A549 (cell line): Measurements from ENCODE around the gene MAN1C1. TPM values are rescaled to one million over a fixed set of nuclear protein-coding genes. Genes with fewer than 3 reads are reported as not detected.

Experiments
- ATAC-seq, 2 experiments: fragments of 200-7000 bp in 1 of 2; fragments of >200 bp in 1 of 2; cut with Nextera tagmentation in 1 of 2; cut with Tn5 transposase in 1 of 2; 3 replicates each; pipeline versions ENCODE4 v1.8.0 to v1.9.1; 2018 to 2020; ENCODE audit warnings: mild to moderate bottlenecking in 1 of 2, moderate library complexity in 1 of 2
- CTCF ChIA-PET: fragments of 300-600 bp; sonication (Branson Sonifier 250); formaldehyde crosslinking; extraction: SDS; loops from one replicate; lab custom pipeline; 2021; ENCODE audit warnings: antibody characterized with exemption, inconsistent platforms; lab: Yijun Ruan, JAX
- POLR2A ChIA-PET: fragments of 350-600 bp; formaldehyde crosslinking; extraction: SDS; loops from one replicate; lab custom pipeline; 2021; ENCODE audit warnings: antibody characterized with exemption, inconsistent platforms; lab: Yijun Ruan, JAX
- DNase-seq, 2 experiments: peaks; one replicate each; pipeline versions ENCODE4 v3.0.0 to v3.0.0-alpha.2; 2011 to 2016; ENCODE audit warnings: low read depth in 1 of 2, low spot score in 1 of 2
- FAIRE-seq: peaks from 2 replicates; lab custom pipeline; 2011; peaks lifted over from hg19 to GRCh38; lab: Jason Lieb, UNC
- H3K27ac ChIP-seq, 2 experiments: fragments of >200 bp; sonication (Bioruptor Twin); formaldehyde crosslinking; 3 replicates each; pipeline ENCODE4 v1.5.1; 2016 to 2017
- H3K4me1 ChIP-seq: fragments of >200 bp; sonication (Bioruptor Twin); formaldehyde crosslinking; 3 replicates; pipeline ENCODE4 v1.6.1; 2016
- H3K4me2 ChIP-seq: fragments of >200 bp; sonication (Bioruptor Twin); formaldehyde crosslinking; 3 replicates; pipeline ENCODE4 v1.6.1; 2016
- H3K4me3 ChIP-seq: fragments of >200 bp; sonication (Bioruptor Twin); formaldehyde crosslinking; 3 replicates; pipeline ENCODE4 v1.5.1; 2016
- H3K9me3 ChIP-seq: fragments of >200 bp; sonication (Bioruptor Twin); formaldehyde crosslinking; 3 replicates; pipeline ENCODE4 v1.6.1; 2016
- CBX2 ChIP-seq: fragments of 200-600 bp; sonication (generic); IDR thresholded peaks from 2 replicates; pipeline ENCODE4 v1.6.1; 2016; ENCODE audit warnings: low read depth, mild to moderate bottlenecking, borderline replicate concordance
- EP300 ChIP-seq, 2 experiments: fragments of >200 bp; sonication (Bioruptor Twin); formaldehyde crosslinking; IDR thresholded peaks; 2 replicates in 1 of 2; 3 replicates in 1 of 2; pipeline ENCODE4 v1.6.1; 2016 to 2017
- ESRRA ChIP-seq: fragments of 150-350 bp; IDR thresholded peaks from 2 replicates; pipeline ENCODE4 v1.6.1; 2014; ENCODE audit warnings: mild to moderate bottlenecking, low read length, borderline replicate concordance
- FOSB ChIP-seq: fragments of 250-450 bp; sonication (Bioruptor Pico); IDR thresholded peaks from 2 replicates; pipeline ENCODE4 v1.5.0; 2020; ENCODE audit warnings: mild to moderate bottlenecking, moderate library complexity
- FOXS1 ChIP-seq: fragments of 250-450 bp; sonication (Bioruptor Pico); IDR thresholded peaks from 2 replicates; pipeline ENCODE4 v1.5.0; 2020; ENCODE audit warnings: mild to moderate bottlenecking, moderate library complexity
- JUNB ChIP-seq: fragments of >200 bp; sonication (Bioruptor Twin); formaldehyde crosslinking; IDR thresholded peaks from 2 replicates; pipeline ENCODE4 v1.6.1; 2016
- KDM1A ChIP-seq: fragments of 200-600 bp; sonication (generic); IDR thresholded peaks from 2 replicates; pipeline ENCODE4 v1.6.1; 2016; ENCODE audit warnings: low read depth, mild to moderate bottlenecking
- MAFK ChIP-seq: fragments of 450-650 bp; IDR thresholded peaks from 2 replicates; pipeline ENCODE4 v1.6.1; 2014; ENCODE audit not compliant: partially characterized antibody
- MYC ChIP-seq: IDR thresholded peaks from 2 replicates; pipeline ENCODE4 v1.6.1; 2012; ENCODE audit warnings: mild to moderate bottlenecking, inconsistent platforms, low read length, improper control_type of control experiment, borderline replicate concordance
- PHF8 ChIP-seq: fragments of 200-600 bp; sonication (generic); IDR thresholded peaks from 2 replicates; pipeline ENCODE4 v1.6.1; 2016; ENCODE audit warnings: low read depth, mild to moderate bottlenecking, antibody characterized with exemption, moderate library complexity, borderline replicate concordance
- POLR2AphosphoS2 ChIP-seq: conservative IDR thresholded peaks from 2 replicates; pipeline ENCODE4 v1.6.1; 2012; ENCODE audit warnings: low read length, improper control_type of control experiment, inconsistent platforms
- REST ChIP-seq: fragments of 200-600 bp; sonication (generic); IDR thresholded peaks from 2 replicates; pipeline ENCODE4 v1.6.1; 2016; ENCODE audit warnings: antibody characterized with exemption, mild to moderate bottlenecking, moderate library complexity
- RNF2 ChIP-seq: fragments of 200-600 bp; sonication (generic); IDR thresholded peaks from 2 replicates; pipeline ENCODE4 v1.6.1; 2016; ENCODE audit warnings: low read depth, mild to moderate bottlenecking, antibody characterized with exemption, moderate library complexity, borderline replicate concordance
- TFCP2L1 ChIP-seq: fragments of 250-450 bp; sonication (Bioruptor Pico); IDR thresholded peaks from 2 replicates; pipeline ENCODE4 v1.5.0; 2021; ENCODE audit warnings: mild to moderate bottlenecking
- ZFP36 ChIP-seq: fragments of 450-650 bp; IDR thresholded peaks from 2 replicates; pipeline ENCODE4 v1.6.1; 2014; ENCODE audit warnings: borderline replicate concordance; ENCODE audit not compliant: partially characterized antibody
- ZSCAN20 ChIP-seq: fragments of 250-450 bp; sonication (Bioruptor Pico); IDR thresholded peaks from 2 replicates; pipeline ENCODE4 v1.8.0; 2022; ENCODE audit warnings: mild to moderate bottlenecking, moderate library complexity
- whole genome bisulfite sequencing: methylation state at CpG from one replicate; pipeline ENCODE4 v1.1.6; 2017; ENCODE audit errors: missing lambda C conversion rate; 5-methylcytosine and 5-hydroxymethylcytosine counted together
- polyA plus RNA-seq, 4 experiments: library from polyadenylated mRNA; depleted of rRNA in 3 of 4; stranded (reverse); fragments of >200 nt; fragmentation: RNase III in 1 of 4; extraction: RNeasy Plus Mini Kit Qiagen cat#74134 plus additional on column Dnase treatment in 1 of 4; gene quantifications; 2 replicates in 3 of 4; 3 replicates in 1 of 4; pipeline ENCODE4 v1.2.3, GENCODE V29; 2011 to 2017
- TF ChIP-seq, protein P1 (sequence below): fragments of 250-450 bp; sonication (Bioruptor Pico); IDR thresholded peaks from 2 replicates; pipeline ENCODE4 v1.5.0; 2021; ENCODE audit warnings: mild to moderate bottlenecking, moderate library complexity, borderline replicate concordance

The MAN1C1 gene
- polyA plus RNA-seq, 2 of the 4 experiments (the other 2 are of a cell fraction), result 0.22 to 0.27 TPM

GRCh38 chr1:25673962-25674806, 57.6 kb downstream of the MAN1C1 start:
- no peak for FAIRE-seq
- POLR2A ChIA-PET, result no interaction called here
- no peaks in the 10 kb centered on the region for H3K9me3 ChIP-seq
- WGBS, result 52% methylated on average over 8 of the region's 8 CpGs
- no peak overlapping the region for H3K4me3 ChIP-seq
- no peak overlapping the region for H3K4me2 ChIP-seq
- no peaks in the 10 kb centered on the region for H3K4me1 ChIP-seq
- ATAC-seq, result no peak
- TF ChIP-seq ZSCAN20 (CRISPR knock-in tag) (no peak), RNF2 (no peak), FOXS1 (CRISPR knock-in tag) (no peak), CBX2 (no peak), JUNB (no peak), TFCP2L1 (CRISPR knock-in tag) (no peak), KDM1A (no peak), ZFP36 (no peak)
- CTCF ChIA-PET, result no interaction called here
- no peak overlapping the region for H3K27ac ChIP-seq
- DNase-seq, result no peak

DNA sequence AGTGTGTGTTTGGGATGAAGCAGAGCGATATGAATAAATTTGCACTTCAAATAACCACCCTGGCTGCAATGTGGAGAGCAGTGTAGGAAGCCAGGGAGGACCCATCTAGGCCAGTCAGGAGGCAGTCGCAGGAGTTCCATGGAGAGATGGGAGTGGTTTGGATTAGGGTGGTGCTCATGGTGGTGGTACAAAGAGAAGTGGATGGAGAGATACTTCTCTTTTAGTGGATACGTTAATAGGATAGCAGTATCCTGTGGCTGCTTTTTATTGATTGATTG, 58.2 kb downstream of the MAN1C1 start:
- H3K4me2 ChIP-seq, result no peak overlapping the region
- CTCF ChIA-PET, result interaction anchor here (0.7 kb wide), 2 partner anchors 314 to 999 kb away, joined by 3 read pairs; no protein-coding TSS in a partner anchor
- no peak for TF ChIP-seq EP300 (IDR thresholded peaks at IDR 0.05)
- TF ChIP-seq POLR2AphosphoS2, result no peak
- no peak for TF ChIP-seq PHF8
- TF ChIP-seq, protein P1, sequence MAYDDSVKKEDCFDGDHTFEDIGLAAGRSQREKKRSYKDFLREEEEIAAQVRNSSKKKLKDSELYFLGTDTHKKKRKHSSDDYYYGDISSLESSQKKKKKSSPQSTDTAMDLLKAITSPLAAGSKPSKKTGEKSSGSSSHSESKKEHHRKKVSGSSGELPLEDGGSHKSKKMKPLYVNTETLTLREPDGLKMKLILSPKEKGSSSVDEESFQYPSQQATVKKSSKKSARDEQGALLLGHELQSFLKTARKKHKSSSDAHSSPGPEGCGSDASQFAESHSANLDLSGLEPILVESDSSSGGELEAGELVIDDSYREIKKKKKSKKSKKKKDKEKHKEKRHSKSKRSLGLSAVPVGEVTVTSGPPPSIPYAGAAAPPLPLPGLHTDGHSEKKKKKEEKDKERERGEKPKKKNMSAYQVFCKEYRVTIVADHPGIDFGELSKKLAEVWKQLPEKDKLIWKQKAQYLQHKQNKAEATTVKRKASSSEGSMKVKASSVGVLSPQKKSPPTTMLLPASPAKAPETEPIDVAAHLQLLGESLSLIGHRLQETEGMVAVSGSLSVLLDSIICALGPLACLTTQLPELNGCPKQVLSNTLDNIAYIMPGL, result no peak
- TF ChIP-seq CBX2, result no peak
- no peak for TF ChIP-seq MYC
- TF ChIP-seq RNF2, result no peak
- no peak for TF ChIP-seq MAFK
- no peak for TF ChIP-seq REST
- no peak for TF ChIP-seq ESRRA
- no peak for TF ChIP-seq FOSB (CRISPR knock-in tag)
- WGBS, result 77% methylated on average over 3 of the region's 3 CpGs
- no peak overlapping the region for H3K4me3 ChIP-seq
- no peaks in the 10 kb centered on the region for H3K4me1 ChIP-seq
- H3K9me3 ChIP-seq, result no peaks in the 10 kb centered on the region
- no peak for DNase-seq
- ATAC-seq, result no peak
- FAIRE-seq, result no peak
- H3K27ac ChIP-seq, result no peak overlapping the region
- POLR2A ChIA-PET, result no interaction called here
